WERI-Rb-1 (cell line): ENCODE measurements around the gene PRKAR1B.

ENCODE experiments used
- DNase-seq: peaks from one replicate; pipeline ENCODE4 v3.0.0-alpha.2; 2020
- H3K27ac ChIP-seq: fragments of 250-450 bp; sonication (Bioruptor Pico); 2 replicates; pipeline ENCODE4 v1.5.1; 2020; ENCODE audit warnings: mild to moderate bottlenecking, moderate library complexity
- H3K27me3 ChIP-seq: fragments of 250-450 bp; sonication (Bioruptor Pico); 2 replicates; pipeline ENCODE4 v1.5.1; 2021; ENCODE audit warnings: mild to moderate bottlenecking, low read depth, moderate library complexity; ENCODE audit not compliant: insufficient read depth, severe bottlenecking
- H3K36me3 ChIP-seq: fragments of 250-450 bp; sonication (Bioruptor Pico); 2 replicates; pipeline ENCODE4 v1.5.1; 2020; ENCODE audit warnings: mild to moderate bottlenecking, moderate library complexity
- H3K4me3 ChIP-seq: 2 replicates; pipeline ENCODE4 v1.5.1; 2011; ENCODE audit warnings: low read depth, mild to moderate bottlenecking, control low read depth, low read length
- H3K9me3 ChIP-seq: fragments of 250-450 bp; sonication (Bioruptor Pico); 2 replicates; pipeline ENCODE4 v1.5.1; 2021; ENCODE audit warnings: mild to moderate bottlenecking, moderate library complexity; ENCODE audit not compliant: severe bottlenecking
- CTCF ChIP-seq: IDR thresholded peaks from 2 replicates; pipeline ENCODE4 v1.5.1; 2011; ENCODE audit warnings: low read depth, mild to moderate bottlenecking, control low read depth, inconsistent platforms, low read length

Gene PRKAR1B

GRCh38 chr7:562789-563628, 164.1 kb downstream of the PRKAR1B start:
- Histone ChIP-seq H3K4me3 (no peak overlapping the region), H3K36me3 (no peaks in the 10 kb centered on the region), H3K27ac (no peak overlapping the region), H3K9me3 (no peaks in the 10 kb centered on the region), H3K27me3 (no peaks in the 10 kb centered on the region)
- DNase-seq: no peak
- TF ChIP-seq CTCF: no peak

- H3K27ac ChIP-seq: no peak overlapping the region
- no peaks in the 10 kb centered on the region for H3K9me3 ChIP-seq
- DNase-seq: no peak
These were observed 164.8 kb downstream of the PRKAR1B start for GRCh38 chr7:562374-562675.

GRCh38 chr7:561631-562373, 165.3 kb downstream of the PRKAR1B start:
- no peaks in the 10 kb centered on the region for H3K36me3 ChIP-seq
- DNase-seq: no peak
- no peak overlapping the region for H3K4me3 ChIP-seq
- H3K27ac ChIP-seq: no peak overlapping the region
- TF ChIP-seq CTCF: no peak
- no peaks in the 10 kb centered on the region for H3K9me3 ChIP-seq
- no peaks in the 10 kb centered on the region for H3K27me3 ChIP-seq

More at GRCh38 chr7:562374-562675, 164.8 kb downstream of the PRKAR1B start:
- Histone ChIP-seq H3K36me3 (no peaks in the 10 kb centered on the region), H3K4me3 (no peak overlapping the region), H3K27me3 (no peaks in the 10 kb centered on the region)
- no peak for TF ChIP-seq CTCF

GRCh38 chr7:560966-561630, 166.0 kb downstream of the PRKAR1B start:
- no peaks in the 10 kb centered on the region for H3K36me3 ChIP-seq
- no peaks in the 10 kb centered on the region for H3K27me3 ChIP-seq
- no peak overlapping the region for H3K4me3 ChIP-seq
- TF ChIP-seq CTCF: no peak
- no peaks in the 10 kb centered on the region for H3K9me3 ChIP-seq
- DNase-seq: no peak
- H3K27ac ChIP-seq: no peak overlapping the region

- Histone ChIP-seq H3K4me3 (no peak overlapping the region), H3K27me3 (no peaks in the 10 kb centered on the region), H3K36me3 (no peaks in the 10 kb centered on the region), H3K9me3 (no peaks in the 10 kb centered on the region), H3K27ac (no peak overlapping the region)
- TF ChIP-seq CTCF: no peak
- no peak for DNase-seq
These were observed 167.7 kb downstream of the PRKAR1B start for GRCh38 chr7:559396-559705.
